Fibroblast of lung (primary cell): ENCODE measurements around the gene CBFA2T2. TPM values are rescaled to one million over a fixed set of nuclear protein-coding genes. Genes with fewer than 3 reads are reported as not detected.

ENCODE experiments used
- DNase-seq, 2 donors: peaks; one replicate each; pipeline versions ENCODE4 v3.0.0 to v3.0.0-alpha.2; 2010; ENCODE audit warnings: low read depth in 2 of 2
- H2AFZ ChIP-seq: 2 replicates; pipeline ENCODE4 v1.5.1; 2012; ENCODE audit warnings: low read length, control low read depth, inconsistent platforms
- H3K27ac ChIP-seq: 2 replicates; pipeline ENCODE4 v1.5.1; 2011; ENCODE audit warnings: low read length, control low read depth; ENCODE audit not compliant: insufficient read depth
- H3K27me3 ChIP-seq: 2 replicates; pipeline ENCODE4 v1.5.1; 2011; ENCODE audit warnings: mild to moderate bottlenecking, low read length; ENCODE audit not compliant: control insufficient read depth, insufficient read depth
- H3K36me3 ChIP-seq: 2 replicates; pipeline ENCODE4 v1.5.1; 2011; ENCODE audit warnings: low read length; ENCODE audit not compliant: control insufficient read depth, insufficient read depth
- H3K4me1 ChIP-seq: 2 replicates; pipeline ENCODE4 v1.5.1; 2011; ENCODE audit warnings: low read length; ENCODE audit not compliant: control insufficient read depth, insufficient read depth; ENCODE audit errors: extremely low read depth
- H3K4me2 ChIP-seq: 2 replicates; pipeline ENCODE4 v1.5.1; 2011; ENCODE audit warnings: low read length, control low read depth; ENCODE audit not compliant: insufficient read depth; ENCODE audit errors: extremely low read depth
- H3K4me3 ChIP-seq, 4 experiments: fragments of 200-600 bp in 1 of 4; sonication (generic) in 1 of 4; replicated peaks in 1 of 4; 2 replicates each; pipeline ENCODE4 v1.5.1; 2011 to 2016; ENCODE audit warnings: low read length in 4 of 4, low read depth in 3 of 4, mild to moderate bottlenecking in 3 of 4, control low read depth in 2 of 4, inconsistent platforms in 1 of 4, mixed read lengths in 1 of 4; ENCODE audit not compliant: insufficient read depth in 1 of 4; ENCODE audit errors: control extremely low read depth in 1 of 4
- H3K79me2 ChIP-seq: 2 replicates; pipeline ENCODE4 v1.5.1; 2012; ENCODE audit warnings: mild to moderate bottlenecking, low read length, inconsistent platforms; ENCODE audit not compliant: control insufficient read depth, insufficient read depth
- H3K9ac ChIP-seq: 2 replicates; pipeline ENCODE4 v1.5.1; 2011; ENCODE audit warnings: mild to moderate bottlenecking, low read length, control low read depth; ENCODE audit not compliant: insufficient read depth
- H3K9me3 ChIP-seq: 2 replicates; pipeline ENCODE4 v1.5.1; 2012; ENCODE audit warnings: low read depth, low read length; ENCODE audit not compliant: control insufficient read depth, insufficient read depth
- H4K20me1 ChIP-seq: 2 replicates; pipeline ENCODE4 v1.5.1; 2011; ENCODE audit warnings: low read length; ENCODE audit not compliant: control insufficient read depth, insufficient read depth; ENCODE audit errors: extremely low read depth
- CTCF ChIP-seq, 2 donors: IDR thresholded peaks in 1 of 2; conservative IDR thresholded peaks in 1 of 2; 1 replicate in 1 of 2; 2 replicates in 1 of 2; pipeline ENCODE4 v1.5.1; 2011 to 2012; ENCODE audit warnings: low read length in 2 of 2, control low read depth in 1 of 2, inconsistent platforms in 1 of 2, low read depth in 1 of 2, mild to moderate bottlenecking in 1 of 2
- EZH2 ChIP-seq: IDR thresholded peaks from 2 replicates; pipeline ENCODE4 v1.5.1; 2012; ENCODE audit warnings: low read length, control low read depth, mild to moderate bottlenecking; ENCODE audit errors: missing control alignments
- polyA plus RNA-seq, 2 donors: library from polyadenylated mRNA; depleted of rRNA in 1 of 2; stranded (reverse) in 1 of 2; unstranded in 1 of 2; fragments of >200 nt; gene quantifications; 2 replicates each; pipeline ENCODE4 v1.2.1, GENCODE V29; 2011 to 2012; ENCODE audit warnings: missing spikeins in 1 of 2
- total RNA-seq: library from RNA; depleted of rRNA; stranded (reverse); fragments of >200 nt; gene quantifications from 2 replicates; pipeline ENCODE4 v1.2.1, GENCODE V29; 2014

CBFA2T2 gene
- total and polyA plus RNA-seq, 2 donors (not counting 1 experiment from before 2014, with no cell fraction given), result 5.6 to 7.3 TPM

GRCh38 chr20:33666293-33667244, 176.7 kb downstream of the CBFA2T2 start, which contains the start of gene ACTL10:
Gene ACTL10, plus strand, starts transcription at chr20:33666943. Its CDS starts 555 bp downstream, at chr20:33667498.
- Histone ChIP-seq H3K9me3 (no peaks in the 10 kb centered on the region), H3K4me3 (peak within 1 kb of the TSS; percentile 46 to 61 (median 54)), H2AFZ (peak within 1 kb of the TSS; percentile 95), H3K36me3 (peaks cover 5% of the 10 kb centered on the region), H3K79me2 (no peaks in the 10 kb centered on the region), H3K4me2 (peak within 1 kb of the TSS; percentile 85), H4K20me1 (no peaks in the 10 kb centered on the region), H3K4me1 (peaks cover 22% of the 10 kb centered on the region), H3K27ac (peak within 1 kb of the TSS; percentile 76), H3K9ac (peak within 1 kb of the TSS; percentile 66), H3K27me3 (no peaks in the 10 kb centered on the region)
- DNase-seq, result peak; percentile 95 to 98
- TF ChIP-seq CTCF (conservative IDR thresholded peaks at IDR 0.05 in 1 of 2, IDR thresholded peaks at IDR 0.05 in 1 of 2; ENCODE audit: low read depth in 1 of 2, low read length in 2 of 2), result peak in 1 of 2 donors; percentile 43
- no peak for TF ChIP-seq EZH2

GRCh38 chr20:33667245-33667675, 177.4 kb downstream of the CBFA2T2 start:
- peak overlapping the region; percentile 75 for H2AFZ ChIP-seq
- H3K4me1 ChIP-seq, result peaks cover 22% of the 10 kb centered on the region
- TF ChIP-seq CTCF (conservative IDR thresholded peaks at IDR 0.05 in 1 of 2, IDR thresholded peaks at IDR 0.05 in 1 of 2; ENCODE audit: low read depth in 1 of 2, low read length in 2 of 2), result no peak
- TF ChIP-seq EZH2, result no peak
- H3K79me2 ChIP-seq, result no peaks in the 10 kb centered on the region
- no peaks in the 10 kb centered on the region for H3K9me3 ChIP-seq
- H3K27me3 ChIP-seq, result no peaks in the 10 kb centered on the region
- H3K4me3 ChIP-seq, result peak overlapping the region in 3 of 4 experiments; percentile 46 to 61 (median 55)
- H3K9ac ChIP-seq, result peak overlapping the region; percentile 66
- H4K20me1 ChIP-seq, result no peaks in the 10 kb centered on the region
- H3K4me2 ChIP-seq, result peak overlapping the region; percentile 85
- DNase-seq, result peak in 1 of 2 donors; percentile 20
- H3K27ac ChIP-seq, result peak overlapping the region; percentile 39
- H3K36me3 ChIP-seq, result peaks cover 5% of the 10 kb centered on the region
